ENCODE measurements around the gene BCDIN3D. TPM values are rescaled to one million over a fixed set of nuclear protein-coding genes. Genes with fewer than 3 reads are reported as not detected.
A peak's percentile ranks its signal among the peaks of the same experiment; 100 is the strongest.

The BCDIN3D gene
- total RNA-seq, 1 donor from 2014 or later, result 5.4 TPM

DNA sequence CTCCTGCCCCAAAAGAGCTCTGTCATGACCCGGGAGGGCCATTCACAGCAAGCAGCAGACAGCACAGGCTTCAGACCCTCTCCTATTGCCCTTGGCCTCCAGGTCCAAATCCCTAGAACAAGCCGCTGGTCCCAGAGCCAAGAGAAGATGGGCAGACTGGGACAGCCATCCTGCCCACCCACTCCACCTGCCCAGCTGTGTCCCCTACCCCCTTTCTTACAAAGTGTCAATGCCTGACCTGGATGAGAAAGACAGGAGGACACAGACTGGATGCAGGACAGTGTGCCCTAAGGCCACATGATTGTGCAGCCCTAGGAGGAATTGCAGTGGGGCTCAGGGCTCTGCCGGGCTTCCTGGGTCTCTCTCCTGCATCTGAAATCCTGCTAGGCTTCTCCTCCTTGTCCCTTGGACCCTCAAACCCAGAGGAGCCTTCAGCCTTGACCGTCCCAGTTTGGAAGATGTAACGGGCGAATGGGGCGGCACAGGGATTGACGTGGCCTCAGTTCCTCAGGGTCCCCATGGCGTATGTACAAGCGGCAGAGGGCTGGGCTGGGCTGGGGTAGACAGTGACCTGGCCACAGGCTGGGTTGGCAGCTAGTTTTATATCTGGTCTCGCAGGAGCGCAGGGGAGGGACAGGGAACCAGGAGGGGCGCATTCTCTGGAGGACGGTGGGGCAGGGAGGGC, 27.1 kb upstream of the BCDIN3D start:
- Histone ChIP-seq H3K36me3 (ENCODE audit: control insufficient read depth, insufficient read depth, low read length) (no peaks in the 10 kb centered on the region), H3K27me3 (ENCODE audit: control insufficient read depth, insufficient read depth, low read length) (peaks cover 22% of the 10 kb centered on the region), H3K4me3 (ENCODE audit: low read depth, low read length) (no peak overlapping the region)
- DNase-seq (ENCODE audit: low read depth), result no peak
- TF ChIP-seq, protein P1, sequence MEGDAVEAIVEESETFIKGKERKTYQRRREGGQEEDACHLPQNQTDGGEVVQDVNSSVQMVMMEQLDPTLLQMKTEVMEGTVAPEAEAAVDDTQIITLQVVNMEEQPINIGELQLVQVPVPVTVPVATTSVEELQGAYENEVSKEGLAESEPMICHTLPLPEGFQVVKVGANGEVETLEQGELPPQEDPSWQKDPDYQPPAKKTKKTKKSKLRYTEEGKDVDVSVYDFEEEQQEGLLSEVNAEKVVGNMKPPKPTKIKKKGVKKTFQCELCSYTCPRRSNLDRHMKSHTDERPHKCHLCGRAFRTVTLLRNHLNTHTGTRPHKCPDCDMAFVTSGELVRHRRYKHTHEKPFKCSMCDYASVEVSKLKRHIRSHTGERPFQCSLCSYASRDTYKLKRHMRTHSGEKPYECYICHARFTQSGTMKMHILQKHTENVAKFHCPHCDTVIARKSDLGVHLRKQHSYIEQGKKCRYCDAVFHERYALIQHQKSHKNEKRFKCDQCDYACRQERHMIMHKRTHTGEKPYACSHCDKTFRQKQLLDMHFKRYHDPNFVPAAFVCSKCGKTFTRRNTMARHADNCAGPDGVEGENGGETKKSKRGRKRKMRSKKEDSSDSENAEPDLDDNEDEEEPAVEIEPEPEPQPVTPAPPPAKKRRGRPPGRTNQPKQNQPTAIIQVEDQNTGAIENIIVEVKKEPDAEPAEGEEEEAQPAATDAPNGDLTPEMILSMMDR (IDR thresholded peaks at IDR 0.05; ENCODE audit: insufficient read depth, low read length, poor library complexity, severe bottlenecking), result no peak

DNA sequence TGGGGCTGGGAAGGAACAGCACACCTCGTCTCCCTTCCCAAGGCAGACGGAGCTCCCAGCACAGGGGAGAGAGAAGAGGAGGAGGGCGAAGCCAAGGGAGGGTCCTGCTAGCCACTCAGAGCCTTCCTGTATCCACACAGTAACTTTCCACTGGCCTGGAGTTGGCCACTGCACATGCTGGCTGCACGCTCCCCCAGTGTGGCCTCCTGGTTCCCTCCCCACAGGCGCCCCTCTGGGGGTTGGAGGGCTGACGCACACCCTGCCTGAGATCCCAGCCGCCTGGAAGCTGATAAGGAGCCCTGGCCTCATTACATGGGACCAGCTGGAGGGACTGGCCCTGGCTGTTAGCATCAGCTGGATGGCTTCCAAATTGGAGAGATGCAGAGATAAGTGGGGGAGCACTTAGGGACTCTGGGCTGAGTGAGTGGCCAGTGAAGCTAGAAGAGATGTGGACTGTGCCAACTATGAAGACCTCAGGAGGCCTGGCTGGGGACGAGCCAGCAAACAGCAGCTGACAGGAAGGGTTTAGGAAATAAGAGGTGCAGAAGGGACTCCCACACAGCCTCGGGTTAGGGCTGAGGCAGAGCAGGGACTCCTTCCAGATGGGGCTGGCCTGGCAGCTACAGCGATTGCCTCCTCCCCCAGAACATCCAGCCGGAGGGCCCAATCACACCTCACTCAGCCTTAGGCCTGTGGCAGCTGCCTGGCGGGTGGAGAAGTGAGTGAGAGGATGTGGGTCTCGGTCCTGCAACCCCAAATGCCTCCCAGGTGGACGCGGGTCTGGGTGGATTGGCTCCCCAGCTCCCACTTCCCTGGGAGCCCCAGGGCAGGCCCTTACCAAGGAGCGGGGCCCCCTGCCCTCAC, 26.3 kb upstream of the BCDIN3D start:
- H3K4me3 ChIP-seq (ENCODE audit: low read depth, low read length), result no peak overlapping the region
- no peaks in the 10 kb centered on the region for H3K36me3 ChIP-seq (ENCODE audit: control insufficient read depth, insufficient read depth, low read length)
- DNase-seq (ENCODE audit: low read depth), result peak; percentile 50
- peaks cover 25% of the 10 kb centered on the region for H3K27me3 ChIP-seq (ENCODE audit: control insufficient read depth, insufficient read depth, low read length)
- TF ChIP-seq, protein P1 (IDR thresholded peaks at IDR 0.05; ENCODE audit: insufficient read depth, low read length, poor library complexity, severe bottlenecking), result no peak

DNA sequence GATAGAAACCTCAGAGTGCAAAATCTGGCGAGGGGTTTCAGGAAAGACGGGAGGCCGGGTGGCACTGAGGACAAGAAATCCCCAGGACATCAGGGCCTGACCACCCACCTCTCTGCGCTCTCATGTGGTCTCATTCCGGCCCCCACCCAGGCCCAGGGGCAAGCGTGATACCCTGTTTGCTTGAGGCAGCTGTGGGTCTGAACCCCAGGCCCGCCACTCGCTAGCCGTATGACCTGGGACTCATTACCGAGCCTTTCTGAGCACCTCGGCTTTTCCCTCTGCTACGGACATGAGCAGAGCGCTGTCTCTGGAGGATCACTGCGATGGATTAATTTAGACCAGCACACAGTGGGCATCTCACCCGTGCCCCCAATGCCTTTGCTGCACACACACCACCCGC, 25.5 kb upstream of the BCDIN3D start:
- Histone ChIP-seq H3K36me3 (ENCODE audit: control insufficient read depth, insufficient read depth, low read length) (no peaks in the 10 kb centered on the region), H3K27me3 (ENCODE audit: control insufficient read depth, insufficient read depth, low read length) (peaks cover 24% of the 10 kb centered on the region), H3K4me3 (ENCODE audit: low read depth, low read length) (no peak overlapping the region)
- TF ChIP-seq, protein P1 (IDR thresholded peaks at IDR 0.05; ENCODE audit: insufficient read depth, low read length, poor library complexity, severe bottlenecking), result no peak
- no peak for DNase-seq (ENCODE audit: low read depth)

DNA sequence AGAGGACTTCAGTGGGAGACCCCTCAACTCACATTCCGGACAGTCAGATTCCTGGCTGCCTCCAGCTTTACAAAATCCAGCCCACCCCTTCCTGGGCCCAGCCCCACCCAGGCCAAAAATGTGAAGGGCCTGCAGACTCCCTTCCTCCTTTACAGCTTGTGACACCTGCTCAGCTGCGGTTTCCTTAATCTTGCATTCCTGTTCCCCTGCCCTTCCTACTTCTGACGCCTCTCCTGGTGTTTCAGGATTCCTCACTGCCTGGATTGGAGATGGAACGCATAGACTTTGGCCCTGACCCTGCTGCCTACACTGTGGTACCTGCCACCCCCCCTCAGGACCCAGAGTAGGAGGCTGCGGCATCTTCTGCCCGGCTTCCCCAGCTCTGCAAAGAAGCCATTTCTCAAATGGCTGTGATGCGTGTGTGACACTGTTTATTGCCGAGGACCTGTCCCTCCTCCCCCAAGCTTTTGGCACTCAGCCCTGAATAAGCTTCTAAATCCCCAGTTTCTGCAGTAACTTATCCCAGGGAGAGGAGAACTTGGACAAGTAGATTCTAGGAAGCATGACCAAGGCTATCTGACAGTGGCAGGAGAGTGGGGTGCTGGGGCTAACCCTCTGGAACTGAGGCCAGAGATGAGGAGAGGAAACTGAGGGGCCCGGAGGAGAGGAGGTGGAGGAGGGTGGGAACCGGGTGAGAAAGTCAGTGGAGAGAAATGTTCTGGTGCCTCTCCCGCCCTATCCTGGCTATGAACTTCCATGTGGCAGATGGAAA, 24.9 kb upstream of the BCDIN3D start:
- Histone ChIP-seq H3K36me3 (ENCODE audit: control insufficient read depth, insufficient read depth, low read length) (no peaks in the 10 kb centered on the region), H3K4me3 (ENCODE audit: low read depth, low read length) (no peak overlapping the region), H3K27me3 (ENCODE audit: control insufficient read depth, insufficient read depth, low read length) (peaks cover 24% of the 10 kb centered on the region)
- TF ChIP-seq, protein P1 (IDR thresholded peaks at IDR 0.05; ENCODE audit: insufficient read depth, low read length, poor library complexity, severe bottlenecking), result no peak
- DNase-seq (ENCODE audit: low read depth), result no peak

DNA sequence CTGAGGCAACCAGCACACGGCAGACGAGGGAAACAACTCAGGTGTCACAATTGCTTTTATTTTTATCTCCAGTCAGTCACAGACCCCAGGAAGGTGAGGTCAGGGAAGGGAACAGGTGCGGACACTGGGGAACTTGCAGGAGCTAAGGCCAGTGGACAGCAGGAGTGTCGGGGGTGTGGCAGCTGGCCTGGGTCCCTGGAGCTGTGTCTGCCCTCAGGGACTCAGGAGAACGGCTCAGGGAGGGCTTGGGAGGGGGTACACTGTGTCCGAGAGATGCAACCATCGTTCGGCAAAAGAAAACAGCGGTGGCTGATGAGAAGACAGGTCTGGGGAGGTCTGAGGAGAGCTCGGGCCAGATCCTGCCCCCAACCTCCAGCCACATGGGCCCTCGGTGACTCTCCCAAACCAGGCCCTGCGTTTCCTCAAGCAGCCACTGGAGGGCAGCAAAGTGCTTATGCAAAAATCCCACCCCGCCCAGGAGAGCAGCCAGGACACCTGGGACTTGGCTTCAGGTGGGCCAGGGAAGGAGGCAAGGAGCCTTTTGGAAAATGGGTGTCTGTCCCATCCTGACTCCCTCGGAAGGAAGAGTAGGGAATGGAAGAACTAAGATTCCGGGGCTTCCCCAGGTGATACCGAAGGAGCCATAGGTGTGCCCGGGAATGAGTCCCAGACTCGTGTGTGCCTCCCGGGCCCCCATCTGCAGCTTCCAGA, 24.1 kb upstream of the BCDIN3D start:
- Histone ChIP-seq H3K36me3 (ENCODE audit: control insufficient read depth, insufficient read depth, low read length) (no peaks in the 10 kb centered on the region), H3K4me3 (ENCODE audit: low read depth, low read length) (no peak overlapping the region), H3K27me3 (ENCODE audit: control insufficient read depth, insufficient read depth, low read length) (peaks cover 24% of the 10 kb centered on the region)
- TF ChIP-seq, protein P1 (IDR thresholded peaks at IDR 0.05; ENCODE audit: insufficient read depth, low read length, poor library complexity, severe bottlenecking), result peak; percentile 97
- DNase-seq (ENCODE audit: low read depth), result no peak
